ENCODE measurements around the gene SUPT4H1. TPM values are rescaled to one million over a fixed set of nuclear protein-coding genes. Genes with fewer than 3 reads are reported as not detected.

The SUPT4H1 gene
- total RNA-seq, 1 experiment from 2014 or later = 70.9 TPM

DNA sequence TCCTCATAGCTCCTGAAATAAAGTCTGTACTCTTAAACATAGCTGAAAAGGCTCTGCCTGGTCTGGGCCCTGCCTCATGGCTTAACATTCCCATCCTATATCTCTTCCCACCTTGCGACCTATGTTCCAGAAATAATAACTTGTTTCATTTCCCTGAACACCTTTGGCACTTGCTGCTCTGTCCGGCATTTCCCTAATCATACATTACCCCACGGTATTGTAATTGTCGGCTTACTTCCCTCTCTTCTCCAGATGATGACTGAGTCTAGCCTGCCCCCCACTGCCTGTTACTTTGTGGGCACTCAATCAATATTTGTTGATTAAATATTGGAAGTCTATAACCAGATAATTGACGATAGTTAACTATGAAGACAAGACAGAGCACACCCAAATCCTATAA is 23.3 kb upstream of the SUPT4H1 start:
- no peak for TF ChIP-seq CTCF (IDR thresholded peaks at IDR 0.05; ENCODE audit: insufficient read depth in 1 of 2, low read depth in 1 of 2, low read length in 1 of 2, severe bottlenecking in 1 of 2, unreplicated experiment in 1 of 2)
- Mint-ChIP-seq H3K4me1 (ENCODE audit: low read depth, unreplicated experiment) (peaks cover 77% of the 10 kb centered on the region), H3K9me3 (ENCODE audit: unreplicated experiment) (no peaks in the 10 kb centered on the region), H3K27ac (ENCODE audit: unreplicated experiment) (peak overlapping the region; percentile 6), H3K27me3 (ENCODE audit: insufficient read depth, unreplicated experiment) (no peaks in the 10 kb centered on the region), H3K4me3 (ENCODE audit: unreplicated experiment) (no peak overlapping the region), H3K36me3 (ENCODE audit: insufficient read depth, unreplicated experiment) (peaks cover 90% of the 10 kb centered on the region)
- no peak overlapping the region for H3K4me3 ChIP-seq (ENCODE audit: low read depth, low read length)
- CTCF ChIA-PET = no interaction called here
- no peaks in the 10 kb centered on the region for H3K27me3 ChIP-seq (replicated peaks; ENCODE audit: control insufficient read depth, insufficient read depth, low read length)
- H3K9me3 ChIP-seq = no peaks in the 10 kb centered on the region
- peaks cover 1% of the 10 kb centered on the region for H3K36me3 ChIP-seq (ENCODE audit: control insufficient read depth, insufficient read depth, low read length)
- BruUV-seq (replicated peaks) = no TSS peak
- H3K4me1 ChIP-seq = peaks cover 87% of the 10 kb centered on the region
- no peak for DNase-seq
- POLR2A ChIA-PET = no interaction called here
- intact Hi-C loops (cut with micrococcal nuclease; ENCODE audit: unreplicated experiment) = no loop called here

GRCh38 chr17:58373923-58374322 is 21.9 kb upstream of the SUPT4H1 start:
- Histone ChIP-seq H3K36me3 (ENCODE audit: control insufficient read depth, insufficient read depth, low read length) (peaks cover 1% of the 10 kb centered on the region), H3K4me1 (peaks cover 87% of the 10 kb centered on the region), H3K27me3 (replicated peaks; ENCODE audit: control insufficient read depth, insufficient read depth, low read length) (no peaks in the 10 kb centered on the region), H3K9me3 (no peaks in the 10 kb centered on the region), H3K4me3 (ENCODE audit: low read depth, low read length) (no peak overlapping the region)
- ChIA-PET CTCF (no interaction called here), POLR2A (no interaction called here)
- H3K36me3 Mint-ChIP-seq (ENCODE audit: insufficient read depth, unreplicated experiment) = peaks cover 94% of the 10 kb centered on the region
- no peak overlapping the region for H3K4me3 Mint-ChIP-seq (ENCODE audit: unreplicated experiment)
- H3K27ac Mint-ChIP-seq (ENCODE audit: unreplicated experiment) = no peak overlapping the region
- no peaks in the 10 kb centered on the region for H3K9me3 Mint-ChIP-seq (ENCODE audit: unreplicated experiment)
- intact Hi-C loops (cut with micrococcal nuclease; ENCODE audit: unreplicated experiment) = no loop called here
- H3K27me3 Mint-ChIP-seq (ENCODE audit: insufficient read depth, unreplicated experiment) = no peaks in the 10 kb centered on the region
- no peak for TF ChIP-seq CTCF (IDR thresholded peaks at IDR 0.05; ENCODE audit: insufficient read depth in 1 of 2, low read depth in 1 of 2, low read length in 1 of 2, severe bottlenecking in 1 of 2, unreplicated experiment in 1 of 2)
- no TSS peak for BruUV-seq (replicated peaks)
- no peak for DNase-seq
- H3K4me1 Mint-ChIP-seq (ENCODE audit: low read depth, unreplicated experiment) = peaks cover 77% of the 10 kb centered on the region

GRCh38 chr17:58373003-58373402 is 21.0 kb upstream of the SUPT4H1 start:
- Mint-ChIP-seq H3K4me3 (ENCODE audit: unreplicated experiment) (peak overlapping the region; percentile 21), H3K27ac (ENCODE audit: unreplicated experiment) (peak overlapping the region; percentile 86), H3K36me3 (ENCODE audit: insufficient read depth, unreplicated experiment) (peaks cover 96% of the 10 kb centered on the region), H3K27me3 (ENCODE audit: insufficient read depth, unreplicated experiment) (no peaks in the 10 kb centered on the region), H3K9me3 (ENCODE audit: unreplicated experiment) (no peaks in the 10 kb centered on the region), H3K4me1 (ENCODE audit: low read depth, unreplicated experiment) (peaks cover 80% of the 10 kb centered on the region)
- ChIA-PET CTCF (interaction anchor here (0.5 to 0.7 kb wide), 2 partner anchors 55 to 77 kb away, joined by 3 read pairs; no protein-coding TSS in a partner anchor), POLR2A (no interaction called here)
- Histone ChIP-seq H3K36me3 (ENCODE audit: control insufficient read depth, insufficient read depth, low read length) (peaks cover 2% of the 10 kb centered on the region), H3K27me3 (replicated peaks; ENCODE audit: control insufficient read depth, insufficient read depth, low read length) (no peaks in the 10 kb centered on the region), H3K4me1 (peaks cover 83% of the 10 kb centered on the region), H3K9me3 (no peaks in the 10 kb centered on the region), H3K4me3 (ENCODE audit: low read depth, low read length) (no peak overlapping the region)
- no peak for DNase-seq
- BruUV-seq (replicated peaks) = no TSS peak
- intact Hi-C loops (cut with micrococcal nuclease; ENCODE audit: unreplicated experiment) = no loop called here
- TF ChIP-seq CTCF (IDR thresholded peaks at IDR 0.05; ENCODE audit: insufficient read depth in 1 of 2, low read depth in 1 of 2, low read length in 1 of 2, severe bottlenecking in 1 of 2, unreplicated experiment in 1 of 2) = no peak
